Pancreas (tissue), 10 donors: Measurements from ENCODE around the gene RBM26. TPM values are rescaled to one million over a fixed set of nuclear protein-coding genes. Genes with fewer than 3 reads are reported as not detected.

ENCODE experiments used
- ATAC-seq, 4 donors: fragments of 200-7000 bp; cut with Tn5 transposase; one replicate each; pipeline versions ENCODE4 v1.8.0 to v1.9.1; 2020; ENCODE audit warnings: mild to moderate bottlenecking in 4 of 4, moderate library complexity in 4 of 4
- DNase-seq, 6 donors: peaks; one replicate each; pipeline ENCODE4 v3.0.0-alpha.2; 2020
- FAIRE-seq: peaks from 2 replicates; lab custom pipeline; 2012; peaks lifted over from hg19 to GRCh38; lab: Jason Lieb, UNC
- H3K27ac ChIP-seq, 4 donors: fragments of 200-600 bp; sonication (generic); 1 replicate in 3 of 4; 2 replicates in 1 of 4; pipeline versions ENCODE4 v1.5.0 to v1.8.0; 2020
- H3K27me3 ChIP-seq, 4 donors: fragments of 200-600 bp; one replicate each; pipeline ENCODE4 v1.8.0; 2021
- H3K36me3 ChIP-seq, 3 donors: fragments of 200-600 bp; sonication (generic) in 1 of 3; one replicate each; pipeline versions ENCODE4 v1.5.0 to v1.8.0; 2020 to 2021
- H3K4me1 ChIP-seq, 3 donors: fragments of 200-600 bp; one replicate each; pipeline ENCODE4 v1.8.0; 2021
- H3K4me3 ChIP-seq, 4 donors: fragments of 200-600 bp; sonication (generic) in 2 of 4; one replicate each; pipeline versions ENCODE4 v1.5.0 to v1.8.0; 2020 to 2021
- H3K9me3 ChIP-seq, 4 donors: fragments of 200-600 bp; one replicate each; pipeline ENCODE4 v1.8.0; 2021
- WGBS, 2 donors: extraction: QIAGEN DNeasy Blood & Tissue Kit; methylation state at CpG; one replicate each; pipeline ENCODE4 v1.1.7; 2013; 5-methylcytosine and 5-hydroxymethylcytosine counted together
- intact Hi-C, 3 donors: fragments of 100-400 bp; cut with DNase I; formaldehyde crosslinking; loops; one replicate each; pipeline versions ENCODE4 v1.11.1 to v1.14.2; 2022
- polyA plus RNA-seq, 2 donors: library from polyadenylated mRNA; stranded (reverse); fragments of 200-250 nt; gene quantifications; one replicate each; pipeline ENCODE4 v1.2.3, GENCODE V29; 2013
- total RNA-seq, 6 donors: library from RNA; stranded (reverse); fragmentation: NEBNext Ultra II Directional in 4 of 6; extraction: Animal tissue kit (Norgen Biotek cat#: 25700) in 4 of 6; gene quantifications; one replicate each; pipeline versions ENCODE4 v1.2.1 to v1.2.4, GENCODE V29; 2021 to 2023
- TF ChIP-seq, protein P1 (sequence below), 4 donors: fragments of 200-600 bp; sonication (generic) in 3 of 4; IDR thresholded peaks; one replicate each; pipeline versions ENCODE4 v1.5.0 to v1.8.0; 2021; ENCODE audit warnings: antibody characterized with exemption in 4 of 4
- donor health status: healthy with polysubstance abuse.
- donor health status: DM: no; HTN: no; CAD: no; lungs with moderate emphysema.
- donor health status: DM: no; HTN: no; CAD: no.
- donor health status: control.
- donor health status: control.
- donor health status: Bipolar disorder and iron deficiency.
- donor health status: DM: yes; HTN: yes; CAD: no.
- donor health status: DM: no; HTN: no; CAD: no.
- donor health status: DM: no; HTN: no; CAD: no.
- donor health status: DM: yes; HTN: yes; CAD: no.

RBM26 gene
- total and polyA plus RNA-seq, 8 donors, result 11.7 to 25.1 (median 18.3) TPM

DNA sequence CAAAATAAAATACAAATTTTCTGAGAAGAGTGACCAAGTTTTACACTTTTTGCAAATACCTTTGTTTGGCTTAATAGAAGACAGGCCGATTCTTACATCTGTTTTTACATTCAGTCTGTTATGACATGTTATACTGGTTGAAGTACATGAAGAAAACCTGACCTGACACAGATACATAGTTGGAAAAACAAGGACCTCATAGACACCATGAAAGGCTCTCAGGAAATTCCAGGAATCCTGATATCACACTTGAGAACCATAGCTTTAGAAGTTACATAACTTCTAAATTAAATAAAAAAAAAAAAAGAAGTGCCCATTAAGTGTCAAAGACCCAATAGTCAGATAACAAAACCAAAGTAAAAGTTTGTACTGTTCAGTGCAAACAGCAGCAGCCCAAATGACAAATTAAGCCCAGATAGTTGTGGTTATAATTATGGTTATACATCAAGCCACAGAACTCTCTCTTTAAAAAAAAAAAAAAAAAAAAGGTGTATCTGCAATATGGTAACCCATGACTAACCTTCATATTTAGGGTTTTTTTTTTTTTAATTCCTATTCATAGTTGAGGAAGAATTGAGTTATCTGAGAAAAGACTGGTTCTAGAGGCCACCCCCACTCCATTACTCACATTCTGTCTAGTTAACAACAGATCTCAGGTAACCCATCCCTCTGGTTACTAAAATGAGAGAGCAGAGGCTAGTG, 19.8 kb downstream of the RBM26 start:
- TF ChIP-seq, protein P1, sequence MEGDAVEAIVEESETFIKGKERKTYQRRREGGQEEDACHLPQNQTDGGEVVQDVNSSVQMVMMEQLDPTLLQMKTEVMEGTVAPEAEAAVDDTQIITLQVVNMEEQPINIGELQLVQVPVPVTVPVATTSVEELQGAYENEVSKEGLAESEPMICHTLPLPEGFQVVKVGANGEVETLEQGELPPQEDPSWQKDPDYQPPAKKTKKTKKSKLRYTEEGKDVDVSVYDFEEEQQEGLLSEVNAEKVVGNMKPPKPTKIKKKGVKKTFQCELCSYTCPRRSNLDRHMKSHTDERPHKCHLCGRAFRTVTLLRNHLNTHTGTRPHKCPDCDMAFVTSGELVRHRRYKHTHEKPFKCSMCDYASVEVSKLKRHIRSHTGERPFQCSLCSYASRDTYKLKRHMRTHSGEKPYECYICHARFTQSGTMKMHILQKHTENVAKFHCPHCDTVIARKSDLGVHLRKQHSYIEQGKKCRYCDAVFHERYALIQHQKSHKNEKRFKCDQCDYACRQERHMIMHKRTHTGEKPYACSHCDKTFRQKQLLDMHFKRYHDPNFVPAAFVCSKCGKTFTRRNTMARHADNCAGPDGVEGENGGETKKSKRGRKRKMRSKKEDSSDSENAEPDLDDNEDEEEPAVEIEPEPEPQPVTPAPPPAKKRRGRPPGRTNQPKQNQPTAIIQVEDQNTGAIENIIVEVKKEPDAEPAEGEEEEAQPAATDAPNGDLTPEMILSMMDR (IDR thresholded peaks at IDR 0.05), result no peak
- intact Hi-C loops, result no loop called here
- Histone ChIP-seq H3K9me3 (no peaks in the 10 kb centered on the region), H3K4me1 (peaks cover 4 to 31% (median 29%) of the 10 kb centered on the region in 3 donors), H3K27ac (no peak overlapping the region), H3K36me3 (no peaks in the 10 kb centered on the region), H3K27me3 (no peaks in the 10 kb centered on the region), H3K4me3 (no peak overlapping the region)
- WGBS, 2 donors, result 80 to 87% methylated on average over 1 of the region's 1 CpG
- peak in 2 of 4 donors; percentile 31 to 39 for ATAC-seq
- no peak for FAIRE-seq
- DNase-seq, result no peak

DNA sequence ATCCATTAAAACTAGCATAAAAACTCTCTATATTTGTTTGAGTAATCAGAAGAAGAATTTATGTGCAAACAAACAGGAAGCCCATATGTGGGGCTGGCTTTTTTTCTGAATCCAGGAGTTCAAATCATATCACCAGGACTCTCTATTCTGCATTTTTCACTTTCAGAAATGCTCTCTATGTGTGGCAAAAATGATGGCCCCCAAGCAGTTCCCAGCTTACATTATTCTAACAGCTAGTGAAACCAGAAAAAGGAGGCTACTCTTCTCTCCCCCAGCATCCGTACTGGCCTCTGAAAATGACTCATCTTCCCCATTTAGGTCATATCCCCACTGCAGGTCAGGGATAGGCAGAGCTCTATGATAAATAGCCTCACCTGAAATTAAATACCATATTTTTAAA, 20.4 kb downstream of the RBM26 start:
- 76 to 83% methylated on average over 1 of the region's 1 CpG for WGBS, 2 donors
- no peak overlapping the region for H3K27ac ChIP-seq

DNA sequence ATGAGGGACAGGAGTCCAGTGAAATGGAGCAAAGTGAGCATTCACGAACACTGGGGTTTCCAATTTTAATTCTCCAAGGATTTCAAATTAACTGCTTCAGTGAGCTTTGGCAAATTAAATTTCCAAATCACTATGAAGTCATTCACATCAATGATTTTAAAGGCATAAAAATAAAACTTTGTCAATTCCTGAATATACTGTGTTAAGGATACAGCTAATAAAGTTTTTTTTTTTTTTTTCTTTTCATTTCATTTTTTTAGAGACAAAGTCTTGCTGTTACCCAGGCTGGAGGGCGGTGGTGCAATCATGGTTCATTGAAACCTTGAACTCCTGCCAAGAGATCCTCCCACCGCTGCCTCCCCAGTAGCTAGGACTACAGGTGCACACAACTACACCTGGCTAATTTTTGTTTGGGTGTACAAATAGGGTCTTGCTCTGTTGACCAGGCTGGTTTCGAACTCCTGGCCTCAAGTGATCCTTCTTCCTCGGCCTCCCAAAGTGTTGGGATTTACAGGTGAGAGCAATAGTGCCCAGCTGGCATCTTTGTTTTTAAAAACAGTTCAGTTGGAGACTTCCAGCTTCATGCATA, 21.9 kb downstream of the RBM26 start:
- Histone ChIP-seq H3K27ac (no peak overlapping the region), H3K27me3 (no peaks in the 10 kb centered on the region), H3K36me3 (no peaks in the 10 kb centered on the region), H3K4me3 (no peak overlapping the region), H3K9me3 (no peaks in the 10 kb centered on the region), H3K4me1 (peaks cover 4 to 36% (median 35%) of the 10 kb centered on the region in 3 donors)
- ATAC-seq (no peak), DNase-seq (no peak), FAIRE-seq (no peak)
- WGBS, 2 donors, result 93 to 95% methylated on average over 5 of the region's 5 CpGs
- intact Hi-C loops, result no loop called here
- TF ChIP-seq, protein P1 (IDR thresholded peaks at IDR 0.05), result no peak

More for the DNA sequence above, 20.4 kb downstream of the RBM26 start:
- no peaks in the 10 kb centered on the region for H3K36me3 ChIP-seq
- intact Hi-C loops, result no loop called here
- H3K27me3 ChIP-seq, result no peaks in the 10 kb centered on the region
- H3K4me1 ChIP-seq, result peaks cover 4 to 36% (median 32%) of the 10 kb centered on the region in 3 donors
- DNase-seq (no peak), ATAC-seq (peak in 3 of 4 donors; percentile 27 to 55 (median 44)), FAIRE-seq (no peak)
- TF ChIP-seq, protein P1 (IDR thresholded peaks at IDR 0.05), result no peak
- no peaks in the 10 kb centered on the region for H3K9me3 ChIP-seq
- H3K4me3 ChIP-seq, result no peak overlapping the region

DNA sequence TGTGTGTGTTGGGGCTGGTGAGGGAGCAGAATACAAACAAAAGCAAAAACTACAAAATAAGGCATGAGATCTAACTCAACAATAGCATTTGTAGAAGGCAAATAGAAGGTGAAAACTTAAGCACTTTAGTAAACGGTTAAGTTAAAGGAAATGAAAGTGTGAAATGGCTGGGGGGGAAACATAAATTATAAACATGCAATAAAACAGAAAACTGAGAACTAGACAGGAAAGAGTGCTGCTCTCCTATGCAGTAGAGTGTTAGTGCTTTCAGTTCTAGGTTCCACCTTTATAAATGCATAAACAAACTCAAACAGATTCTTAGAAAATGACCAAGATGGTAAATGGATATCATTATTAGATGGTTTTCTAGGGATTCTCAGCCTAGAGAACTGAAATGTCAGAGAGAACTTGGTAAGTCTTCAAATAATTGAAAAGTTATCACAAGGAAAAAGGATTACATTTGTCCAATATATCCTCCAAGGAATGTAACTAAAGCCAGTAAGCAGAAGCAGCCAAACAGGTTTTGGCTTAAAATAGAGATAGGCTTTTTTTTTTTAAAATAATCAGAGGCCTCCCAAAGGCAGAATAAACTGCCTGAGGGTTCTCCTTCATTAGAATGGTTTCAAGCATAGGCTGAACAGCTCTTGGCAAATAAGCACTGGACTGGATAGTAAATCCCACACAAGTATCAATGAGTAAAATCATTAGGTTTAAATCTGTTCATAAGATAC, 23.3 kb downstream of the RBM26 start:
- ATAC-seq (peak in 2 of 4 donors; percentile 22 to 28), FAIRE-seq (no peak), DNase-seq (no peak)
- no peaks in the 10 kb centered on the region for H3K27me3 ChIP-seq
- H3K9me3 ChIP-seq, result no peaks in the 10 kb centered on the region
- TF ChIP-seq, protein P1 (IDR thresholded peaks at IDR 0.05), result no peak
- H3K4me1 ChIP-seq, result peaks cover 4 to 36% (median 33%) of the 10 kb centered on the region in 3 donors
- WGBS, 2 donors, result 68 to 69% methylated on average over 1 of the region's 1 CpG
- intact Hi-C loops, result no loop called here
- H3K4me3 ChIP-seq, result no peak overlapping the region
- H3K27ac ChIP-seq, result no peak overlapping the region
- peaks cover 0 to 3% (median 0%) of the 10 kb centered on the region in 3 donors for H3K36me3 ChIP-seq
